HCT116 (cell line): ENCODE measurements around the gene SLC25A17. TPM values are rescaled to one million over a fixed set of nuclear protein-coding genes. Genes with fewer than 3 reads are reported as not detected.

ENCODE experiments used
- ATAC-seq: fragments of 200-7000 bp; cut with Tn5 transposase; 2 replicates; pipeline ENCODE4 v1.9.1; 2020; ENCODE audit warnings: mild to moderate bottlenecking, moderate library complexity
- BruUV-seq: library from RNA; stranded (reverse); fragments of 400-500 nt; replicated peaks from 2 replicates; lab custom pipeline; 2021; lab: Mats Ljungman, UMichigan
- CTCF ChIA-PET: fragments of 300-600 bp; sonication (Branson Sonifier 250); formaldehyde crosslinking; loops from one replicate; lab custom pipeline; 2021; ENCODE audit warnings: antibody characterized with exemption; lab: Charles Lee
- POLR2A ChIA-PET: fragments of 300-600, 350-600 bp; sonication (Branson Sonifier 250); formaldehyde crosslinking; loops from one replicate; lab custom pipeline; 2021; ENCODE audit warnings: antibody characterized with exemption; lab: Charles Lee
- RAD21 ChIA-PET, 2 experiments: fragments of 300-600 bp; sonication (Branson Sonifier 250); formaldehyde crosslinking; loops; one replicate each; lab custom pipeline; 2023; ENCODE audit warnings: low total read pairs in 2 of 2; ENCODE audit not compliant: uncharacterized antibody in 2 of 2, unreplicated experiment in 2 of 2, low non-redundant PET in 1 of 2; lab: Charles Lee
- DNase-seq: peaks from one replicate; pipeline ENCODE4 v3.0.0-alpha.2; 2010; ENCODE audit warnings: low read depth, low spot score
- H2AFZ ChIP-seq: fragments of 200-600 bp; shearing (Covaris generic), sonication (generic); 2 replicates; pipeline ENCODE4 v1.6.1; 2017; ENCODE audit warnings: low read depth, mixed run types, mixed read lengths, antibody characterized with exemption, low read length; ENCODE audit not compliant: poor library complexity, severe bottlenecking
- H3K27ac ChIP-seq: 2 replicates; pipeline ENCODE4 v1.5.1; 2012; ENCODE audit warnings: low read depth, low read length
- H3K27me3 ChIP-seq: fragments of 200-600 bp; sonication (generic); 2 replicates; pipeline ENCODE4 v1.6.1; 2016; ENCODE audit warnings: mixed run types, low read length, mixed read lengths; ENCODE audit not compliant: insufficient read depth
- H3K36me3 ChIP-seq, 2 experiments: fragments of 200-500 bp in 1 of 2; fragments of 200-600 bp in 1 of 2; sonication (Bioruptor generic) in 1 of 2; sonication (generic) in 1 of 2; 2 replicates each; pipeline versions ENCODE4 v1.5.1 to v1.6.1; 2014 to 2016; ENCODE audit warnings: low read length in 2 of 2, inconsistent platforms in 1 of 2, mixed read lengths in 1 of 2, mixed run types in 1 of 2; ENCODE audit not compliant: insufficient read depth in 2 of 2, control insufficient read depth in 1 of 2
- H3K4me1 ChIP-seq, 2 experiments: fragments of 200-600 bp in 1 of 2; sonication (generic) in 1 of 2; 2 replicates each; pipeline versions ENCODE4 v1.5.1 to v1.6.1; 2012 to 2017; ENCODE audit warnings: low read length in 2 of 2, inconsistent platforms in 1 of 2, mild to moderate bottlenecking in 1 of 2, mixed read lengths in 1 of 2, mixed run types in 1 of 2, moderate library complexity in 1 of 2; ENCODE audit not compliant: insufficient read depth in 2 of 2, control insufficient read depth in 1 of 2
- H3K4me2 ChIP-seq: fragments of 200-600 bp; sonication (generic); 2 replicates; pipeline ENCODE4 v1.6.1; 2017; ENCODE audit warnings: mixed run types, low read length, mixed read lengths
- H3K4me3 ChIP-seq, 2 experiments: fragments of 200-600 bp in 1 of 2; sonication (generic) in 1 of 2; replicated peaks in 1 of 2; 2 replicates each; pipeline ENCODE4 v1.5.1; 2011 to 2016; ENCODE audit warnings: low read length in 2 of 2, control low read depth in 1 of 2, low read depth in 1 of 2, mild to moderate bottlenecking in 1 of 2, mixed read lengths in 1 of 2, mixed run types in 1 of 2
- H3K79me2 ChIP-seq: fragments of 200-600 bp; sonication (generic); 2 replicates; pipeline ENCODE4 v1.6.1; 2017; ENCODE audit warnings: mild to moderate bottlenecking, mixed run types, low read length, moderate library complexity, mixed read lengths; ENCODE audit not compliant: insufficient read depth
- H3K9ac ChIP-seq: fragments of 200-600 bp; sonication (generic); 2 replicates; pipeline ENCODE4 v1.6.1; 2016; ENCODE audit warnings: low read length, mixed read lengths
- H3K9me2 ChIP-seq: fragments of 200-600 bp; sonication (generic), shearing (Covaris generic); 2 replicates; pipeline ENCODE4 v1.6.1; 2017; ENCODE audit warnings: mixed run types, mild to moderate bottlenecking, moderate library complexity; ENCODE audit not compliant: insufficient read depth
- H3K9me3 ChIP-seq, 2 experiments: fragments of 200-500 bp in 1 of 2; fragments of 200-600 bp in 1 of 2; sonication (Bioruptor generic) in 1 of 2; sonication (generic) in 1 of 2; 2 replicates each; pipeline ENCODE4 v1.6.1; 2014 to 2017; ENCODE audit warnings: low read length in 2 of 2, mixed read lengths in 2 of 2, inconsistent platforms in 1 of 2, low read depth in 1 of 2, mild to moderate bottlenecking in 1 of 2, mixed run types in 1 of 2, moderate library complexity in 1 of 2; ENCODE audit not compliant: control insufficient read depth in 1 of 2, insufficient read depth in 1 of 2
- H4K20me1 ChIP-seq: fragments of 200-600 bp; sonication (generic), shearing (Covaris generic); 2 replicates; pipeline ENCODE4 v1.6.1; 2017; ENCODE audit warnings: mixed run types, mild to moderate bottlenecking, moderate library complexity; ENCODE audit not compliant: insufficient read depth
- CBX3 ChIP-seq: IDR thresholded peaks from 2 replicates; pipeline ENCODE4 v1.6.1; 2012; ENCODE audit warnings: low read depth
- CEBPB ChIP-seq: IDR thresholded peaks from 2 replicates; pipeline ENCODE4 v1.6.1; 2012; ENCODE audit warnings: low read depth
- CTCF ChIP-seq, 3 experiments: fragments of 200-600 bp in 1 of 3; sonication (generic) in 1 of 3; IDR thresholded peaks in 2 of 3; conservative IDR thresholded peaks in 1 of 3; 2 replicates each; pipeline ENCODE4 v1.5.1; 2012 to 2017; ENCODE audit warnings: low read depth in 2 of 3, low read length in 2 of 3, antibody characterized with exemption in 1 of 3, borderline replicate concordance in 1 of 3, control low read depth in 1 of 3, mild to moderate bottlenecking in 1 of 3, mixed read lengths in 1 of 3, mixed run types in 1 of 3, moderate library complexity in 1 of 3; ENCODE audit not compliant: insufficient read depth in 1 of 3
- EGR1 ChIP-seq: IDR thresholded peaks from 2 replicates; pipeline ENCODE4 v1.6.1; 2012; ENCODE audit warnings: low read depth
- EZH2phosphoT487 ChIP-seq: fragments of 200-600 bp; IDR thresholded peaks from 2 replicates; pipeline ENCODE4 v1.6.1; 2018; ENCODE audit warnings: antibody characterized with exemption, borderline replicate concordance
- JUND ChIP-seq: IDR thresholded peaks from 2 replicates; pipeline ENCODE4 v1.6.1; 2012
- RAD21 ChIP-seq: IDR thresholded peaks from 2 replicates; pipeline ENCODE4 v1.6.1; 2012; ENCODE audit warnings: low read depth, mild to moderate bottlenecking
- REST ChIP-seq: IDR thresholded peaks from 2 replicates; pipeline ENCODE4 v1.6.1; 2012; ENCODE audit warnings: low read depth
- SIN3A ChIP-seq: IDR thresholded peaks from 2 replicates; pipeline ENCODE4 v1.6.1; 2012; ENCODE audit warnings: low read depth
- SRF ChIP-seq: IDR thresholded peaks from 2 replicates; pipeline ENCODE4 v1.6.1; 2012; ENCODE audit warnings: low read depth
- TCF7L2 ChIP-seq: IDR thresholded peaks from 2 replicates; pipeline ENCODE4 v1.7.0; 2011; ENCODE audit warnings: borderline replicate concordance, inconsistent platforms; ENCODE audit not compliant: insufficient read depth, insufficient read length; ENCODE audit errors: extremely low read depth
- YY1 ChIP-seq: IDR thresholded peaks from 2 replicates; pipeline ENCODE4 v1.6.1; 2011; ENCODE audit warnings: low read length, low read depth, moderate library complexity, mild to moderate bottlenecking; ENCODE audit not compliant: insufficient replicate concordance; ENCODE audit errors: extremely low read depth
- ZNF274 ChIP-seq: fragments of 200-500 bp; sonication (Bioruptor generic); IDR thresholded peaks from 2 replicates; pipeline ENCODE4 v1.6.1; 2014; ENCODE audit warnings: mild to moderate bottlenecking, low read depth, low read length, inconsistent platforms
- intact Hi-C: fragments of 100-400 bp; cut with micrococcal nuclease; formaldehyde crosslinking; loops from 2 replicates; pipeline ENCODE4 v1.10.0; 2022
- total RNA-seq: library from RNA; stranded (reverse); gene quantifications from one replicate; pipeline ENCODE4 v1.2.1, GENCODE V29; 2021; ENCODE audit not compliant: unreplicated experiment
- TF ChIP-seq, protein P1 (sequence below): IDR thresholded peaks from 2 replicates; pipeline ENCODE4 v1.6.1; 2012
- TF ChIP-seq, protein P2 (sequence below): IDR thresholded peaks from 2 replicates; pipeline ENCODE4 v1.6.1; 2012

The SLC25A17 gene
- total RNA-seq, 1 experiment from 2014 or later, result 16.6 TPM

DNA sequence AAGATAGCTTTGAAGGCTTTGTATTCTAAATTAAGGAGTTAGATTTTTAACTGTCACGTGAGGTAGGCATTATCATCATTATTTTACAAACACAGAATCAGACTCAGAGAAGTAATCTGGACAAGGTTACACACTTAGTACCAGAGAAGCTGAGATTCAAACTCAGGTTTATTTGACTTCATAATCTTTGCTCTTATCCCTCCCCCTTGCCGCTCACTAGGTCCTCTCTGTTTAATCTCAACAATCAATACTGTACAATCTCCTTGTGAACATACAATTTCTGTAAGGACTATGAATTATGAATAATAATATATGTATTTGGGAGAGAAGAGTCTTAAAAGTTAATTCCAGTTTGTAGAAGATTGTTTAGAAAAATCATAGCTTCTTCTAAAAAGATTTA is 48.0 kb upstream of the SLC25A17 start:
- H3K4me1 ChIP-seq, result no peaks in the 10 kb centered on the region
- H2AFZ ChIP-seq, result no peak overlapping the region
- H3K79me2 ChIP-seq, result peaks cover 50% of the 10 kb centered on the region
- H3K4me2 ChIP-seq, result no peak overlapping the region
- H3K9me2 ChIP-seq, result no peaks in the 10 kb centered on the region
- POLR2A ChIA-PET, result interaction anchor here (2.0 kb wide), 1 partner anchor 10 kb away, joined by 9 read pairs; the partner anchor contains the start of genes ST13 and XPNPEP3
- ATAC-seq, result no peak
- no peak overlapping the region for H3K27ac ChIP-seq
- intact Hi-C loops, result no loop called here
- peaks cover 16 to 17% of the 10 kb centered on the region in 2 experiments; a peak in 3 of 4 replicates for H3K36me3 ChIP-seq
- no peaks in the 10 kb centered on the region for H4K20me1 ChIP-seq
- RAD21 ChIA-PET, result no interaction called here
- H3K9me3 ChIP-seq, result no peaks in the 10 kb centered on the region
- CTCF ChIA-PET, result no interaction called here
- BruUV-seq, result no TSS peak
- no peak for DNase-seq
- H3K4me3 ChIP-seq, result no peak overlapping the region
- TF ChIP-seq EZH2phosphoT487, result no peak
- no peak for TF ChIP-seq TCF7L2
- TF ChIP-seq CBX3, result no peak
- no peak for TF ChIP-seq JUND
- no peak for TF ChIP-seq SRF
- no peak for TF ChIP-seq ZNF274
- no peak for TF ChIP-seq EGR1
- TF ChIP-seq, protein P1, sequence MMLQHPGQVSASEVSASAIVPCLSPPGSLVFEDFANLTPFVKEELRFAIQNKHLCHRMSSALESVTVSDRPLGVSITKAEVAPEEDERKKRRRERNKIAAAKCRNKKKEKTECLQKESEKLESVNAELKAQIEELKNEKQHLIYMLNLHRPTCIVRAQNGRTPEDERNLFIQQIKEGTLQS, result no peak
- TF ChIP-seq, protein P2, sequence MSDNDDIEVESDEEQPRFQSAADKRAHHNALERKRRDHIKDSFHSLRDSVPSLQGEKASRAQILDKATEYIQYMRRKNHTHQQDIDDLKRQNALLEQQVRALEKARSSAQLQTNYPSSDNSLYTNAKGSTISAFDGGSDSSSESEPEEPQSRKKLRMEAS, result no peak
- TF ChIP-seq RAD21, result no peak
- TF ChIP-seq YY1, result no peak
- no peak for TF ChIP-seq CEBPB
- no peak for TF ChIP-seq REST
- no peak for TF ChIP-seq CTCF (IDR thresholded peaks at IDR 0.05 in 2 of 3, conservative IDR thresholded peaks at IDR 0.05 in 1 of 3; ENCODE audit: borderline replicate concordance in 1 of 3, insufficient read depth in 1 of 3, low read depth in 2 of 3, low read length in 2 of 3)
- no peak for TF ChIP-seq SIN3A
- TF ChIP-seq, all 23 proteins: peak for 0
- Histone ChIP-seq H3K27me3 (no peaks in the 10 kb centered on the region), H3K9ac (no peak overlapping the region)
